GM12878 (cell line): ENCODE measurements around the gene P2RY11. TPM values are rescaled to one million over a fixed set of nuclear protein-coding genes. Genes with fewer than 3 reads are reported as not detected.

ENCODE experiments used
- ATAC-seq: fragments of 200-7000 bp; cut with Tn5 transposase; 3 replicates; pipeline ENCODE4 v1.9.1; 2020; ENCODE audit warnings: mild to moderate bottlenecking, moderate library complexity
- BruUV-seq: library from RNA; stranded (reverse); fragments of 400-500 nt; replicated peaks from 2 replicates; lab custom pipeline; 2021; lab: Mats Ljungman, UMichigan
- CTCF ChIA-PET: fragments of 300-600 bp; sonication (Branson Sonifier 250); formaldehyde crosslinking; extraction: SDS; loops from one replicate; lab custom pipeline; 2021; ENCODE audit warnings: inconsistent platforms; lab: Yijun Ruan, JAX
- POLR2A ChIA-PET: fragments of 350-600 bp; formaldehyde crosslinking; extraction: SDS; loops from one replicate; lab custom pipeline; 2021; ENCODE audit warnings: inconsistent platforms; lab: Charles Lee
- RAD21 ChIA-PET: fragments of 300-600 bp; sonication (Branson Sonifier 250); formaldehyde crosslinking; loops from one replicate; lab custom pipeline; 2023; ENCODE audit warnings: antibody characterized with exemption; ENCODE audit not compliant: unreplicated experiment; lab: Charles Lee
- SMC1A ChIA-PET: fragments of 300-600 bp; sonication (Branson Sonifier 250); formaldehyde crosslinking; loops from one replicate; lab custom pipeline; 2023; ENCODE audit not compliant: unreplicated experiment, uncharacterized antibody; lab: Charles Lee
- DNase-seq: peaks from one replicate; pipeline ENCODE4 v3.0.0-alpha.2; 2011; ENCODE audit warnings: low read depth, low spot score
- FAIRE-seq: peaks from 3 replicates; lab custom pipeline; 2011; peaks lifted over from hg19 to GRCh38; lab: Jason Lieb, UNC
- H2AFZ ChIP-seq: 2 replicates; pipeline ENCODE4 v1.6.0; 2011; ENCODE audit warnings: low read depth, low read length, control low read depth; ENCODE audit not compliant: control insufficient read depth
- H3K27ac ChIP-seq: 2 replicates; pipeline ENCODE4 v1.5.1; 2011; ENCODE audit warnings: control low read depth; ENCODE audit not compliant: control insufficient read depth, insufficient read depth
- H3K27me3 ChIP-seq, 2 experiments: replicated peaks in 1 of 2; 2 replicates each; pipeline versions ENCODE4 v1.6.0 to v1.6.1; 2011; ENCODE audit warnings: low read length in 1 of 2; ENCODE audit not compliant: control insufficient read depth in 2 of 2, insufficient read depth in 2 of 2
- H3K36me3 ChIP-seq, 2 experiments: 2 replicates each; pipeline ENCODE4 v1.5.1; 2011; ENCODE audit warnings: low read length in 1 of 2; ENCODE audit not compliant: control insufficient read depth in 2 of 2, insufficient read depth in 2 of 2
- H3K4me1 ChIP-seq: 2 replicates; pipeline ENCODE4 v1.6.1; 2011; ENCODE audit warnings: mild to moderate bottlenecking, low read length, moderate library complexity, mixed read lengths; ENCODE audit not compliant: control insufficient read depth, insufficient read depth
- H3K4me2 ChIP-seq: 2 replicates; pipeline ENCODE4 v1.6.0; 2011; ENCODE audit warnings: control low read depth; ENCODE audit not compliant: control insufficient read depth, insufficient read depth
- H3K4me3 ChIP-seq: fragments of 200-600 bp; sonication (generic); 2 replicates; pipeline ENCODE4 v1.5.1; 2016
- H3K79me2 ChIP-seq: 2 replicates; pipeline ENCODE4 v1.6.0; 2011; ENCODE audit warnings: low read length; ENCODE audit not compliant: control insufficient read depth, insufficient read depth
- H3K9ac ChIP-seq: 2 replicates; pipeline ENCODE4 v1.8.0; 2011; ENCODE audit warnings: low read length, control low read depth, mixed read lengths; ENCODE audit not compliant: control insufficient read depth, insufficient read depth
- H3K9me3 ChIP-seq: replicated peaks from 3 replicates; pipeline ENCODE4 v1.5.1; 2011; ENCODE audit warnings: mild to moderate bottlenecking, low read length; ENCODE audit not compliant: control insufficient read depth, insufficient read depth
- H4K20me1 ChIP-seq: 2 replicates; pipeline ENCODE4 v1.6.0; 2011; ENCODE audit not compliant: control insufficient read depth, insufficient read depth
- BCL11A ChIP-seq: IDR thresholded peaks from 2 replicates; pipeline ENCODE4 v1.6.1; 2011; ENCODE audit warnings: low read depth, low read length
- CUX1 ChIP-seq: IDR thresholded peaks from 2 replicates; pipeline ENCODE4 v1.6.1; 2012; ENCODE audit warnings: improper control_type of control experiment, low read depth, low read length; ENCODE audit not compliant: insufficient replicate concordance
- EGR1 ChIP-seq, 2 experiments: IDR thresholded peaks; 1 replicate in 1 of 2; 2 replicates in 1 of 2; pipeline ENCODE4 v1.6.1; 2011 to 2012; ENCODE audit warnings: low read depth in 2 of 2, low read length in 2 of 2, borderline replicate concordance in 1 of 2, mild to moderate bottlenecking in 1 of 2, moderate library complexity in 1 of 2
- EP300 ChIP-seq, 2 experiments: fragments of 150-350 bp in 1 of 2; IDR thresholded peaks; 2 replicates each; pipeline ENCODE4 v1.6.1; 2011 to 2012; ENCODE audit warnings: low read depth in 2 of 2, low read length in 2 of 2, borderline replicate concordance in 1 of 2, improper control_type of control experiment in 1 of 2, inconsistent platforms in 1 of 2; ENCODE audit not compliant: control insufficient read depth in 1 of 2
- HCFC1 ChIP-seq: fragments of 150-350 bp; IDR thresholded peaks from 2 replicates; pipeline ENCODE4 v1.6.1; 2014; ENCODE audit warnings: low read length
- IRF3 ChIP-seq: fragments of 450-650 bp; IDR thresholded peaks from 2 replicates; pipeline ENCODE4 v1.6.1; 2014; ENCODE audit warnings: mild to moderate bottlenecking
- JUND ChIP-seq: IDR thresholded peaks from 2 replicates; pipeline ENCODE4 v1.6.1; 2012; ENCODE audit warnings: low read depth, mild to moderate bottlenecking, low read length, improper control_type of control experiment, moderate library complexity
- KDM1A ChIP-seq: fragments of 200-600 bp; sonication (generic); IDR thresholded peaks from 2 replicates; pipeline ENCODE4 v1.6.1; 2016; ENCODE audit warnings: borderline replicate concordance
- NFYA ChIP-seq: IDR thresholded peaks from 2 replicates; pipeline ENCODE4 v1.6.1; 2011; ENCODE audit warnings: low read depth, mild to moderate bottlenecking, low read length, improper control_type of control experiment, borderline replicate concordance
- YY1 ChIP-seq: IDR thresholded peaks from 2 replicates; pipeline ENCODE4 v1.6.1; 2011; ENCODE audit warnings: low read depth, mild to moderate bottlenecking, low read length
- ZBTB11 ChIP-seq: fragments of 450-650 bp; formaldehyde crosslinking; IDR thresholded peaks from 2 replicates; pipeline ENCODE4 v1.5.0; 2022; ENCODE audit warnings: mild to moderate bottlenecking, missing genetic modification characterization
- ZNF384 ChIP-seq: IDR thresholded peaks from 2 replicates; pipeline ENCODE4 v1.6.1; 2012; ENCODE audit warnings: low read depth, mild to moderate bottlenecking, low read length, improper control_type of control experiment, borderline replicate concordance
- WGBS: methylation state at CpG from one replicate; pipeline ENCODE4 v1.1.6; 2016; ENCODE audit warnings: low lambda C conversion rate; ENCODE audit not compliant: insufficient replicate concordance, insufficient coverage; ENCODE audit errors: missing lambda C conversion rate; 5-methylcytosine and 5-hydroxymethylcytosine counted together
- in situ Hi-C: fragments of 300-500 bp; cut with MboI; formaldehyde crosslinking; loops from 9 replicates; pipeline ENCODE4 v1.14.3; 2018; ENCODE audit warnings: mixed read lengths
- intact Hi-C: fragments of 100-400 bp; cut with micrococcal nuclease; formaldehyde crosslinking; loops from one replicate; pipeline ENCODE4 v1.14.2; 2022; ENCODE audit not compliant: unreplicated experiment
- polyA plus RNA-seq, 11 experiments: library from polyadenylated mRNA; depleted of rRNA in 4 of 11; unstranded in 6 of 11; stranded (reverse) in 5 of 11; fragments of >200 nt; fragmentation: Nextera tagmentation in 4 of 11; fragmentation: Illumina TruSeq in 1 of 11; extraction: Ambion mirVana in 4 of 11; extraction: Trizol in 1 of 11; gene quantifications; 1 replicate in 1 of 11; 2 replicates in 10 of 11; pipeline versions ENCODE4 v1.2.1 to v1.2.3, GENCODE V29; 2011 to 2016; ENCODE audit warnings: inconsistent platforms in 2 of 11, missing spikeins in 2 of 11, low read depth in 1 of 11
- total RNA-seq, 4 experiments: library from RNA; depleted of rRNA in 3 of 4; stranded (reverse); fragments of >200 nt in 3 of 4; fragmentation: Illumina TruSeq in 1 of 4; extraction: Trizol in 1 of 4; gene quantifications; 2 replicates each; pipeline versions ENCODE4 v1.2.1 to v1.2.3, GENCODE V29; 2013 to 2021

P2RY11 gene
- total and polyA plus RNA-seq, 10 of the 15 experiments (the other 5 are each of a cell fraction or from before 2014, with no cell fraction given) = 0.14 to 46.5 (median 7.6) TPM

- in situ Hi-C loops = no loop called here
- Histone ChIP-seq H3K36me3 (peaks cover 50 to 55% of the 10 kb centered on the region in 2 experiments), H3K4me3 (no peak overlapping the region), H3K9me3 (no peaks in the 10 kb centered on the region), H3K27me3 (no peaks in the 10 kb centered on the region), H3K4me1 (no peaks in the 10 kb centered on the region), H3K79me2 (no peaks in the 10 kb centered on the region), H3K9ac (no peak overlapping the region), H3K27ac (no peak overlapping the region), H4K20me1 (no peaks in the 10 kb centered on the region), H3K4me2 (no peak overlapping the region), H2AFZ (no peak overlapping the region)
- intact Hi-C loops = no loop called here
- RAD21 ChIA-PET = no interaction called here
- no peak for FAIRE-seq
- SMC1A ChIA-PET = no interaction called here
- WGBS = 63% methylated on average over 2 of the region's 3 CpGs
- no peak for DNase-seq
- no peak for TF ChIP-seq IRF3
- TF ChIP-seq BCL11A = no peak
- no peak for TF ChIP-seq JUND
- TF ChIP-seq EP300 (IDR thresholded peaks at IDR 0.05; ENCODE audit: borderline replicate concordance in 1 of 2, control insufficient read depth in 1 of 2, low read depth in 2 of 2, low read length in 2 of 2) = no peak
- no peak for TF ChIP-seq NFYA
- TF ChIP-seq ZNF384 = no peak
- no peak for TF ChIP-seq YY1
- TF ChIP-seq KDM1A = no peak
- TF ChIP-seq CUX1 = no peak
- TF ChIP-seq EGR1 (IDR thresholded peaks at IDR 0.05; ENCODE audit: borderline replicate concordance in 1 of 2, low read depth in 2 of 2, low read length in 2 of 2) = no peak
- no peak for TF ChIP-seq ZBTB11 (CRISPR knock-in tag)
- no peak for TF ChIP-seq HCFC1
- no peak for ATAC-seq
- POLR2A ChIA-PET = no interaction called here
- no TSS peak for BruUV-seq
- CTCF ChIA-PET = no interaction called here
Observed at GRCh38 chr19:10152100-10152499, 40.6 kb downstream of the P2RY11 start.
